Astrocyte (in vitro differentiated cells and primary cell): ENCODE results near the gene ICOSLG.

Experiments
- CTCF ChIP-seq: IDR thresholded peaks from 2 replicates; pipeline ENCODE4 v1.5.1; 2011; ENCODE audit warnings: low read depth, mild to moderate bottlenecking, inconsistent platforms, low read length, moderate library complexity; ENCODE audit not compliant: insufficient read depth
- EZH2 ChIP-seq: IDR thresholded peaks from 2 replicates; pipeline ENCODE4 v1.6.1; 2012; ENCODE audit warnings: mild to moderate bottlenecking, low read length, inconsistent platforms; ENCODE audit not compliant: insufficient read depth

- TF ChIP-seq CTCF (no peak), EZH2 (no peak)
Measured at GRCh38 chr21:44289381-44290010, 48.8 kb upstream of the ICOSLG start.
